Ovary (tissue), 3 donors: ENCODE data around the gene GABRG3.

Experiments used
- EP300 ChIP-seq: sonication (generic); formaldehyde crosslinking; IDR thresholded peaks from one replicate; pipeline ENCODE4 v1.6.1; 2017; ENCODE audit warnings: antibody characterized with exemption
- POLR2A ChIP-seq: fragments of 450-650 bp; IDR thresholded peaks from one replicate; pipeline ENCODE4 v1.6.1; 2017; ENCODE audit warnings: antibody characterized with exemption, mild to moderate bottlenecking, moderate library complexity
- TF ChIP-seq, protein P1 (sequence below), 3 donors: fragments of 450-650 bp in 2 of 3; fragments of 200-600 bp in 1 of 3; IDR thresholded peaks; one replicate each; pipeline versions ENCODE4 v1.5.1 to v1.8.0; 2016 to 2022; ENCODE audit warnings: antibody characterized with exemption in 3 of 3, mild to moderate bottlenecking in 1 of 3
- donor health status: DM: no; HTN: no; CAD: no.

DNA sequence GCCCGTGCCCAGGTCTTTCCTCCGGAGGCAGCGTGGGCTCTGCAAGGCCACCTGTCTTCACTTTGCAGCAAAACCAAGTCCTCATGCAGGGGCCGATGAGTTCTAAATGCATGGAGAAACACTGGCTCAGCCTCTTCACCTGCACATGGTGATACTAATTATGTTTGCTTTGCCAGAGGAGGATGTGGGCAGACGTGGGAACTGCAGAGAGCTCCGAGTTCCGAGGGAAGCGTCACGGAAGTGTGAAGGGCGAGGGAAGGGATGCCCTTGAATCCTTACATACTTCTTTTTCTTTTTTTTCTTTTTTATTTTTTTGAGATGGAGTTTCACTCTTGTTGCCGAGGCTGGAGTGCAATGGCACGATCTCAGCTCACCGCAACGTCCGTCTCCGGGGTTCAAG is 74.8 kb downstream of the GABRG3 start:
- TF ChIP-seq, protein P1, sequence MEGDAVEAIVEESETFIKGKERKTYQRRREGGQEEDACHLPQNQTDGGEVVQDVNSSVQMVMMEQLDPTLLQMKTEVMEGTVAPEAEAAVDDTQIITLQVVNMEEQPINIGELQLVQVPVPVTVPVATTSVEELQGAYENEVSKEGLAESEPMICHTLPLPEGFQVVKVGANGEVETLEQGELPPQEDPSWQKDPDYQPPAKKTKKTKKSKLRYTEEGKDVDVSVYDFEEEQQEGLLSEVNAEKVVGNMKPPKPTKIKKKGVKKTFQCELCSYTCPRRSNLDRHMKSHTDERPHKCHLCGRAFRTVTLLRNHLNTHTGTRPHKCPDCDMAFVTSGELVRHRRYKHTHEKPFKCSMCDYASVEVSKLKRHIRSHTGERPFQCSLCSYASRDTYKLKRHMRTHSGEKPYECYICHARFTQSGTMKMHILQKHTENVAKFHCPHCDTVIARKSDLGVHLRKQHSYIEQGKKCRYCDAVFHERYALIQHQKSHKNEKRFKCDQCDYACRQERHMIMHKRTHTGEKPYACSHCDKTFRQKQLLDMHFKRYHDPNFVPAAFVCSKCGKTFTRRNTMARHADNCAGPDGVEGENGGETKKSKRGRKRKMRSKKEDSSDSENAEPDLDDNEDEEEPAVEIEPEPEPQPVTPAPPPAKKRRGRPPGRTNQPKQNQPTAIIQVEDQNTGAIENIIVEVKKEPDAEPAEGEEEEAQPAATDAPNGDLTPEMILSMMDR (IDR thresholded peaks at IDR 0.05) = no peak
- TF ChIP-seq EP300 (no peak), POLR2A (no peak)
